NCI-H510A treated with DMSO at 0.1 percent for 48 hours (cell line): ENCODE results near the gene NEAT1.
"Not testable (repeated sequence)": the region's sequence is repeated elsewhere in the genome, so short reads cannot be mapped to it uniquely, and the experiment has no call there.

ENCODE experiments used
- DNase-seq: peaks from one replicate; lab custom pipeline; 2025; lab: John Stamatoyannopoulos, UW

Gene NEAT1

GRCh38 chr11:65410936-65411680 lies 11.5 kb upstream of the NEAT1 start:
- DNase-seq = no peak

GRCh38 chr11:65411681-65412070 lies 10.9 kb upstream of the NEAT1 start:
- DNase-seq = no peak

DNA sequence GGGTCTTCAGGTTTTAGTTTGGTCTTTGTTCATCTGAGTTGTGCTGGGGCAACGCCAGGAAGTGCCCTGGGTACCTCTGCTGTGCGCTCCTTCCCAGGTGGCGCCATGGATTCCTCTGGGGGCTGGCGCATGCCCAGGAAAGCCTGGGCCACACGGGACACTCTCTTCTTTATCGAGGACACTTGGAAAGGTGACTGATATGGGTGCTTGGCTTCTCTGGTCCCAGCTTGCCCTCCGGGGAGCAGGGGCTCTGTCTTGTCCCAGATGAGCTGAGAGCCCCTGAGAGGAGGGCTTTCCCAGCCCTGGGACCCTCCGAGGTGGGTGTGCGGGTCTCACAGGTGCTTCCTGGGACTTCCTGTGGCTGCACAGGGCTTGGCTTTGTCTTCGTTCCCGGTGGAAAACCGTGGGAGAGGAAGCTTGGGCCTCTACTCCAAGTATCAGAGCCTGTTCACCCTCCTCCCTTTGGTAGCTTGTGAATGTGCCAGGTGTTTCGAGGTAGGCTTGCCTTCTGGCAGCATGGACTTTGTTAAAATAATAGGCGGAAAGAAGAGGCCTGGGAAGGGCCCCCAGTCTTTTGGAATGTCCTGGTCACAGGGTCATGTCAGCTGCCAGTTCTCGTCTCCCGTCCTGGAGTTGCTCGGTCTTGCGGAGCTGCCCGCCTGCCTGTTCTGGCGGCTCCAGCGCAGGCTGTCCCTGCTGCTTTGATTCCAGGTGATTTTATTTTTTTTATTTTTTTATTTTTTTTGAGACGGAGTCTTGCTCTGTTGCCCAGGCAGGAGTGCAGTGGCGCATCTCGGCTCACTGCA lies 10.1 kb upstream of the NEAT1 start:
- DNase-seq = no peak

DNA sequence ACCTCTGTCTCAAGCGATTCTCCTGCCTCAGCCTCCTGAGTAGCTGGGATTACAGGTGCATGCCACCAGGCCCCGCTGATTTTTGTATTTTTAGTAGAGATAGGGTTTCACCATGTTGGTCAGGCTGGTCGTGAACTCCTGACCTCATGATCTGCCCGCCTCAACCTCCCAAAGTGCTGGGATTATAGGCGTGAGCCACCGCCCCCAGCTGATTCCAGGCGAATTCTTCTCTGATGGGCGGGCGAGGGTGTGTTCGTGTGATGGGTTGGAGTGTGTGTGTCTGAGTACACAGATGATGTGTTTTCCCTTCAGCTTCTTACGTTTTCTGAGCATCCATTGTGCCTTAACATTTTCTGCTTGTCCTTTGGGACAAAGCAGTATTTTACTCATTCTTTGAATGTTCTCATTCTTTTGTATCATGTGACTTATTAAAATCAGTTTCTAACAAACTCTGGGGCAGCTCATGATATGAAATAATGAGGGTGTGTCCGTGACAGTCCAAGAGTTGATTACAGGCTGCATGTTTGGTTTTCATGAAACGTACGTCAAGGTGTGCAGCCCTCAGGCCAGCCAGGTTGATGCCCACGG lies 9.4 kb upstream of the NEAT1 start:
- not testable (repeated sequence) for DNase-seq

DNA sequence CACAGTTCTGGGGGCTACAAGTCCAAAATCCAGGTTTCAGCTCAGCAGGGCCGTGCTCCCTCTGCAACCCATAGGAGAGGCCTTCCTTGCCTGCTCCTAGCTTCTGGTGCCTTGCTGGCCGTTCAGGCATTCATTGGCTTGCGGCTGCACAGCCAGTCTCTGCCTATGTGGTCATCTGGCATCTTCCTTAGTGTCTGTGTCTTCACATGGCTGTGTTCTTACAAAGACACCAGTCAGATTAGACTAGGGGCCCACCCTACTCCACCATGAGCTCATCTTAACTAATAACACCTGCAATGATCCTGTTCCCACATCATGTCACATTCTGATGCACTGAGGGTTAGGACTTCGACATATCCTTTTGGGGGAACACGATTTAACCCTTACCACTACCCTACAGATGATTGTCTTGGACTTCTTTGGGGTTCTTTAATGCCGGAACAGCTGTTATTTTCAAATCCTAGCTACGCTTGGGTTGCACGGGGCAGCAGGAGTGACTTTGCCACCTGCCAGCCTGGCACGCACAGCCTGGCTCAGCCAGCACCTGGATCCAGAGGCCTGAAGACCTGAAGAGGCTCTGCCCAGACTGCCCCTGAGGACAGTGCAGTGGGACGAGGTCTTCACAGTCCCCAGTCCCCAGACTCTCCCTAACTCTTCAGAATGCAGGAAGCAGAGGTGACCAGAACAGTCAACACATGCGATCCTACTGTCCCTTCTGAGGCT lies 7.7 kb upstream of the NEAT1 start:
- DNase-seq = no peak

- DNase-seq = no peak
Observed at GRCh38 chr11:65415499-65416340, 6.9 kb upstream of the NEAT1 start.

DNA sequence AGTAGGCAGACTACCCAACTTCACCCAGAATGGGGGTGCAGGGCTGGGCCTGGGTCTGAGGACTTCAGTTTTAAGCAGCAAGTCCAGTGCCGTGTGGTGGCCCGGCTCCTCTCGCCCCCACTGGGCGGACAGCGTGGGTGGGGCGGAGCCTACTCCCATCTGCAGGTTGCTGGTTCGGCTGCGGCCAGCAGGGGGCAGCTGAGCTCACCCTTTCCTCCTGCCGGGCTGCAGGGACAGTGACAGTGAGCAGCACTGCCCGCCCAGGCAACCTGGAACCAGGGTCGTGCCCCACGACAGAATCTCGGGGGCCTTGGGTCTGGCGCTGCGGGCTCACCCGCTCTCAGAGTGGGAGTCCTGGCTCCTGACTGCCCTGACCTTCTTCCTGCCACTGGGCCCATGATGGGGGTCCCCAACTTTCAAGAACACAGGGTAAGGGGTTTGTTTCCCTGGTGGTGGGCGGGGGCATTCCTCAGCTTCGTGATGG lies 6.2 kb upstream of the NEAT1 start:
- peak; percentile 77 for DNase-seq

- no peak for DNase-seq
Observed at GRCh38 chr11:65416841-65417701, 5.5 kb upstream of the NEAT1 start.

DNA sequence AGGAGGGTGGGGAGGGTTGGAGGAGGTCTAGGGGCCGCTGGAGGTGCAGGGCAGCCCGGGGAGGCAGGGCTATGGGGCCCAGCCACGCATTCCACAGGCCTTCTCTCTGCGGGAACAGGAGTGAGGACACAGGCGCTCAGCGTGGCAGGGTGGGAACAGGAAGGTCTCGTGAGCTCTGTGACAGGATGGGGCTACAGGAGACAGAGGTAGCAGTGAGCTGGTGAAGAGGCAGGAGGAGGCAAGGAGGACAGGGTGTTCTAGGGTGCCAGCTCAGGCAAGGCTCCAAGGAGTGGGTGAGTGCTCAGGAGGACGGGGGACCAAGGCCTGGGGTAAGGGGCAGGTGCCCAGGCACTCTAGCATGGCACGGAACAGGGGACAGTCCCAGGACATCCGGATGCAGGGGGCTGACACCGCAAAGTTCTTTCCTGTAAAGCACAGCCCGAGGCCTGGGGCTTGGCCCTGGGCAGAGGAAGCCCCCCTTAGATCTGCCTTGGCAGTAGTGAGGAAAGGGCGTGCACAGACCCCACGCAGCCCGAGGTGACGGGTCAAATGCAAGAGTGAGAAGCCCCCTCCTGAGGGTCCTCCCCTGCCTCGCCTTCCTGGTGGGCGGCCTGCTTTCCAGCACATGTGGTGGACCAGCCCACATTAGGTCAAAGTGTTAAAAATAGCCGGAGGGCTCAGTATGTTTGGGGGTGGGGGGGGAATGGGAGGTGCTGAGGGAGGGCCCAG lies 4.7 kb upstream of the NEAT1 start:
- DNase-seq = no peak

- DNase-seq = no peak
Observed at GRCh38 chr11:65418431-65418680, 4.2 kb upstream of the NEAT1 start.

- peak; percentile 99 for DNase-seq
Observed at GRCh38 chr11:65418681-65419459, 3.7 kb upstream of the NEAT1 start.

GRCh38 chr11:65419460-65419771 lies 3.2 kb upstream of the NEAT1 start:
- no peak for DNase-seq

DNA sequence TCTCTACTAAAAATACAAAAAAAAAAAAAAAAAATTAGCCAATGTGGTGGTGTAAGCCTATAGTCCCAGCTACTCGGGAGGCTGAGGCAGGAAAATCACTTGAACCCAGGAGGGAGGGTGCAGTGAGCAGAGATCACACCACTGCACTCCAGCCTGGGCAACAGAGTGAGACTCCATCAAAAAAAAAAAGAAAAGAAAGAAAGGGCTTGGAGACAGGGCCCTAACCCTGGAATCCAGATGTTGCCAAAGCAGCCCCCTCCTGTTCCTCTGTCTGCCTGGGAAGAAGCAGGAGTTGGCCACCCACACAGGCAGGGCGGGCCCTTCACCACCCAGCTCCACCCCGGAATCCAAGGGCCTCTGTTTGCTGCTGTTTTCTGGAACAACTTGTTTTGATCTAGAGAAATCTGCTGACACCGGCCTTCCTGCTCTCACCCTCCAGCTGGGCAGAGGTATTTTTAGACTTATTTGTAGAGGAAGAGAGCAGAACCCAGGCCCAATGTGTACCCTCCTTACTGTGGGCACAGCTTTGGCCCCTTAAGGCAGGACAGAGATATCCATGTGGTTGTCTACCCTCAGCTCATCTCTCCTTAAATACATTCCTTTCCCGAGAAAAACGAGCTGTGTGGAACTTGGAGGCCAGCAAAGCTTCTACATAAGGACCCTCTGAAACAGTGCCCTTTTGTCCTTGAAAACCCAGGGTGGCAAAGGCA lies 2.7 kb upstream of the NEAT1 start:
- DNase-seq = peak; percentile 94

DNA sequence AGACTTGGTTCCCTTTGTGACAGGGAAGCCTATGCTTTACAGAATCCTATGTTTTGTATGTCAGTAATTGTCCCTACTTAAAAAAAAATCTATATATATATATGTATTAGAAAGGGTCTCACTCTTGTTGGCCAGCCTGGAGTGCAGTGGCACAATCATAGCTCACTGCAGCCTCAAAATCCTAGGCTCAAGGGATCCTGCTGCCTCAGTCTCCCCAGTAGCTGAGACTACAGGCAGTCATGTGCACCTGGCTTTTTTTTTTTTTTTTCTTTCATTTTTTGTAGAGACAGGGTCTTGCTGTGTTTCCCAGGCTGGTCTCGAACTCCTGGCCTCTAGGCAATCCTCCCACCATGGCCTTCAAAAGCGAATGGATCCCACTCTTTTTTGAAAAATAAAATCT lies 2.1 kb upstream of the NEAT1 start:
- DNase-seq = no peak

GRCh38 chr11:65420979-65421793 lies 1.4 kb upstream of the NEAT1 start:
- peak; percentile 90 for DNase-seq

- peak; percentile 93 for DNase-seq
Observed at GRCh38 chr11:65421794-65422632, 585 bp upstream of the NEAT1 start.
